Astrocyte of the cerebellum (primary cell): ENCODE data around the gene SFTA2.
A peak's percentile ranks its signal among the peaks of the same experiment; 100 is the strongest.
"Not testable (repeated sequence)": the region's sequence is repeated elsewhere in the genome, so short reads cannot be mapped to it uniquely, and the experiment has no call there.

Experiments
- DNase-seq: peaks from one replicate; pipeline ENCODE4 v3.0.0-alpha.2; 2011; ENCODE audit warnings: low read depth
- H3K4me3 ChIP-seq: 2 replicates; pipeline ENCODE4 v1.5.1; 2011; ENCODE audit warnings: mild to moderate bottlenecking, low read depth, low read length, moderate library complexity
- in situ Hi-C: cut with HindIII; loops from 2 replicates; pipeline ENCODE4 v1.10.0; 2017; ENCODE audit warnings: low sequenced_read_pairs
- TF ChIP-seq, protein P1 (sequence below): IDR thresholded peaks from 2 replicates; pipeline ENCODE4 v1.5.1; 2012; ENCODE audit warnings: low read length, low read depth, moderate library complexity, mild to moderate bottlenecking; ENCODE audit errors: missing control alignments

SFTA2 gene

GRCh38 chr6:30926644-30927043 lies 5.3 kb downstream of the SFTA2 start:
- no peak overlapping the region for H3K4me3 ChIP-seq
- DNase-seq, result no peak
- TF ChIP-seq, protein P1, sequence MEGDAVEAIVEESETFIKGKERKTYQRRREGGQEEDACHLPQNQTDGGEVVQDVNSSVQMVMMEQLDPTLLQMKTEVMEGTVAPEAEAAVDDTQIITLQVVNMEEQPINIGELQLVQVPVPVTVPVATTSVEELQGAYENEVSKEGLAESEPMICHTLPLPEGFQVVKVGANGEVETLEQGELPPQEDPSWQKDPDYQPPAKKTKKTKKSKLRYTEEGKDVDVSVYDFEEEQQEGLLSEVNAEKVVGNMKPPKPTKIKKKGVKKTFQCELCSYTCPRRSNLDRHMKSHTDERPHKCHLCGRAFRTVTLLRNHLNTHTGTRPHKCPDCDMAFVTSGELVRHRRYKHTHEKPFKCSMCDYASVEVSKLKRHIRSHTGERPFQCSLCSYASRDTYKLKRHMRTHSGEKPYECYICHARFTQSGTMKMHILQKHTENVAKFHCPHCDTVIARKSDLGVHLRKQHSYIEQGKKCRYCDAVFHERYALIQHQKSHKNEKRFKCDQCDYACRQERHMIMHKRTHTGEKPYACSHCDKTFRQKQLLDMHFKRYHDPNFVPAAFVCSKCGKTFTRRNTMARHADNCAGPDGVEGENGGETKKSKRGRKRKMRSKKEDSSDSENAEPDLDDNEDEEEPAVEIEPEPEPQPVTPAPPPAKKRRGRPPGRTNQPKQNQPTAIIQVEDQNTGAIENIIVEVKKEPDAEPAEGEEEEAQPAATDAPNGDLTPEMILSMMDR, result no peak
- in situ Hi-C loops, result no loop called here

GRCh38 chr6:30924040-30924627 lies 7.8 kb downstream of the SFTA2 start:
- in situ Hi-C loops, DNase-seq, H3K4me3 ChIP-seq: not testable (repeated sequence)

DNA sequence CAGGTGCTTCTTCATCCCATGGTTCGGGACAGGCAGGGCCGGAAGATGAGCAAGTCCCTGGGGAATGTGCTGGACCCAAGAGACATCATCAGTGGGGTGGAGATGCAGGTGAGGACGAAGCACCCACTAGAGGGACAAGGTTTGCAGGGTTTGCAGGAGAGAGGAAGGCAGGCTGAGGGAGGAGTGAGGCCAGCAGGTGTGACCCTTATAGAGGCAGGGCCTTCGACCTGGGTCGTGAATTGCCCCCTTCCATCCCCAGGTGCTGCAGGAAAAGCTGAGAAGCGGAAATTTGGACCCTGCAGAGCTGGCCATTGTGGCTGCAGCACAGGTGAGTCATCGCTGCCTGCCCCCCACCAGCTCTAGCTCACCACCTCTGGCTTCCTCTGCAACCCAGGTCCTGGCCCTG lies 9.5 kb downstream of the SFTA2 start:
- TF ChIP-seq, protein P1, result no peak
- no peak for DNase-seq

DNA sequence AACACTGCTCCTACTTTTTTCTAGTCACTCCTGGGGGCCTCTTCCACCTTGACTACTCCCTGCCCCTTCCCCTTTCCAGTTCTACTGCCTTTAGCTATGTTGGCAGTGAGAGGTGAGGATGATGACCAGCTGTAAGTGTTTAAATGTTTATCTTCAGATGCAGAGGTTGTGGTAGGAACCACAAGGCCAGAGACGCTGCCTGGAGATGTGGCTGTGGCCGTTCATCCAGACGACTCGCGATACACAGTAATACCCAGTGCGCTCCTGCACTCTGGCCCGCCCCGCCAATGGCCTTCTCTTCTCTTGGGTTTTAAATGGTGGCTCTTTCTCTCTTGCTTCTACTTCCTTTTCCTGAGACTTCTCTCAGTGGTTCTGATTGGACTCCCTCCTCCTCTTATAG lies 13.3 kb downstream of the SFTA2 start:
- DNase-seq, result no peak
- in situ Hi-C loops, result loop anchor here (5.0 kb wide), 1 partner anchor 154 kb away; no protein-coding TSS in a partner anchor
- no peak overlapping the region for H3K4me3 ChIP-seq
- TF ChIP-seq, protein P1, result no peak

More for the DNA sequence above, 9.5 kb downstream of the SFTA2 start:
- in situ Hi-C loops, result no loop called here
- H3K4me3 ChIP-seq, result no peak overlapping the region

- TF ChIP-seq, protein P1, result no peak
- in situ Hi-C loops, result loop anchor here (5.0 kb wide), 1 partner anchor 155 kb away; no protein-coding TSS in a partner anchor
- no peak for DNase-seq
- no peak overlapping the region for H3K4me3 ChIP-seq
These were observed 14.5 kb downstream of the SFTA2 start for GRCh38 chr6:30917487-30917886.

GRCh38 chr6:30917041-30917440 lies 14.9 kb downstream of the SFTA2 start:
- in situ Hi-C loops, result loop anchor here (5.0 kb wide), 1 partner anchor 155 kb away; no protein-coding TSS in a partner anchor

GRCh38 chr6:30915591-30915946 lies 16.4 kb downstream of the SFTA2 start:
- DNase-seq, result peak; percentile 63
- in situ Hi-C loops, result loop anchor here (5.0 kb wide), 1 partner anchor 157 kb away; no protein-coding TSS in a partner anchor
- TF ChIP-seq, protein P1, result peak; percentile 75
- no peak overlapping the region for H3K4me3 ChIP-seq

More at GRCh38 chr6:30917041-30917440, 14.9 kb downstream of the SFTA2 start:
- TF ChIP-seq, protein P1, result no peak
- no peak for DNase-seq
- H3K4me3 ChIP-seq, result no peak overlapping the region
